ENCODE data around the gene RNF2.

RNF2 gene

DNA sequence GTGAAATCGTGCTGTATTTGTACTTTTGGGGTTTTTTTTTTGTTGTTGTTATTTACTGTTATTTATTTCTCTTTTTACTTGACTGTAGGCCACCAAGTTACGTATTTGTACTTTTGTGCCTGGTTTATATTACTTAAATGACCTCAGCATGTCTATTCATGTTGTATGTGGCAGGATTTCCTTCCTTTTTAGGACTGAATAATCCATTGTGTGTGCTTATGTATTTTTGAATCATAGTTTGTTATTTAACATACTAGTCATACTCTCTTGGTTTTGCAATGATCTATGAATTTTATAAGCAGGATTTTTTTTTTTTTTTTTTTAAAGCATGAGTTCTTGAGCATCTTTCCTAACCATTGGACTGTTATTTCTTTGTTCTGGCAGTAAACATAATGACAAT, 51.2 kb downstream of the RNF2 start:
- DNase-seq (ENCODE audit: low read depth), result peak; percentile 16

DNA sequence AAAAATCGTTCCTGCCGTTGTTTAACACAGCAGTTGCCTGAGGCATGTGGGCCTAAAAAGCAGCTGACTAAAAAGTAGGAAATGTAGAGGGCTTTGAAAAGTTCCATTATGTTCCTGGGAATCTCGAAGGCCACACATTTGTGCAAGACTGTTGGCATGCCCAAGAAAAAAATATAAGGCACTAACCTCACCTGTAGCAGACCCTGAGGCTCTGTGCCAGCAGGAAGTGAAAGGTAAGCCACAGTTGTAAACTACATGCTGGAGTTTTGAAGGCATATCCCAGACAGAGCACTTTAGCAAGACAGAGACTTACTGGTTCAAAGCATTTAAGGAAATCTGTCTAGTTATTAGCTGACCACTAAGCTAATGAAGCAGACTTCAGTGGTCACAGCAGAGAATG, 58.7 kb downstream of the RNF2 start:
- DNase-seq (ENCODE audit: low read depth), result no peak

DNA sequence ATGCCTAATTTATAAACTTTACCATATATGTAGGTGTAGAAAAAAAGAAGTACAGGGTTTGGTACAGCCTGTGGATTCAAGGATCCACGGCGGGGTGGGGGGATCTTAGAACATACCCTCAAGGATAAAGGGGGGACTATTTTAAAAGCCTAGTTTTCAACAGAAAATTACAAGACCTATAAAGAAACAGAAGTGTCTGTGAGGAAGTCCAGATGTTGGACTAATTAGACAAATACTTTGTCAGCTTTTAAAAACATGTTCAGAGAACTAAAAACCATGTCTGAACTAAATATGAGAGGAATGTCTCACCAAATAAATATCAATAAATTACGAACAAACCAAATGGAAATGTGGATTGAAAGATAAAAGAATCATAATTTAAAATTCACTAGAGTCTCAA, 59.8 kb downstream of the RNF2 start:
- DNase-seq (ENCODE audit: low read depth), result no peak

DNA sequence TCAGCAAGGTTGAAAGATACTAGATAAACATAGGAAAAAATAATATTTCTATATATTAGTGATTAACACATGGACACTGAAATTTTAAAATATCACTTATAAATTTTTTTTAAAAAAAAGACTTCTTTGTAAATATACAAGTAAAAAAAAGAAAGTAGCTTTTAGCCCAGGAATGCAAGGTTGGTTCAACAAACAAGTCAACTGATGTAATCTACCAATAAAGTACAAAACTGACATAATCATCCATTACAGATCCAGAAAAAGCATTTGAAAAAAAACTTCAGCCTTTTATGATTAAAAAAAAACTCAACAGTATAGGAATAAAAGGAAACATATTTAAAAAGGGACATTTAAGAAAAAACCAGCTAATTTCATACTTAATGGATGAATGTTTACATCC, 63.0 kb downstream of the RNF2 start:
- DNase-seq (ENCODE audit: low read depth), result no peak

DNA sequence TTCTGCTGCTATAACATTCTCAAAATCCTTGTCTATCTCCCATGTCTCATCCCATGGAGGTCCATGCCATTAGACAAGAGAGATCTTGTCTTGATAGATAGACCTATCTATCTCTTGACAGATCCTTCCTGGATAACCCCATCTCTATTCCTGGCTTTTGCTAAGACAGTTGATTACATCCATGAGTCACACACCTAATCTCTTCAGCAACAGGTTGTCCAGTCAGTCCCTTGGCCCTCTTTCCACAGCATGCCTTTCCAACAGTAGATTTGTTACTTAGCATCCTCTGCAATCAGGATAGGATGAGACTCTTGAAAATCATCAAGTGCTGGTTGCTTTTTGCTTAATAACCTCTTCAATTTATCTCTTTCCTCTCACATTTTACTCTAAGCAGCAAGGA, 64.8 kb downstream of the RNF2 start:
- no peak for DNase-seq (ENCODE audit: low read depth)

DNA sequence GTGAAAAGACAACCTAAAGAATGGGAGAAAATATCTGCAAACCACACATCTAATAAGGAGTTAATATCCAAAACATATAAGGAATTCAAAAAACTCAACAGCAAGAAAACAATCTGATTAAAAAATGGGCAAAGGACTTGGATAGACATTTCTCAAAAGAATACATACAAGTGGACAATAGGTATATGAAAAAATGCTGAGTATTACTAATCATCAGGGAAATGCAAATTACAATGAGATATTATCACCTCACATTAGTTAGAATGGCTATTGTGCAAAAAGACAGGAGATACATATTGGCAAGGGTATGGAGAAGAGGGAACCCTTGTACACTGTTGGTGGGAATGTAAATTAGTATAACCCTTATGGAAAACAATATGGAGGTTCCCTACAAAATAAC, 66.5 kb downstream of the RNF2 start:
- no peak for DNase-seq (ENCODE audit: low read depth)

DNA sequence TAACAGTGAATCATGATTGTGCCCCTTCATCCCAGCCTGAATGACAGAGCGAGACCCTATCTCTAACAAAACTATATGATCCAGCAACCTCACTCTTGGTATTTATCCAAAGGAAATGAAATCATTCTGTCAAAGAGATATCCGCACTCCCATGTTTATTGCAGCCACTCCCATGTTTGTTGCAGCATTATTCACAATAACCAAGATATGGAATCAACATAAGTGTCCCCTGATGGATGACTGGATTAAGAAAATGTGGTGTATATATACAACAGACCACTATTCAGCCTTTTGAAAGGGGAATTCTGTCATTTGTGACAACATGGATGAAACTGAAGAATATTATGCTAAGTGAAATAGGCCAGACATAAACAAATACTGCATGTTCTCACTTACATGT, 67.0 kb downstream of the RNF2 start:
- no peak for DNase-seq (ENCODE audit: low read depth)

DNA sequence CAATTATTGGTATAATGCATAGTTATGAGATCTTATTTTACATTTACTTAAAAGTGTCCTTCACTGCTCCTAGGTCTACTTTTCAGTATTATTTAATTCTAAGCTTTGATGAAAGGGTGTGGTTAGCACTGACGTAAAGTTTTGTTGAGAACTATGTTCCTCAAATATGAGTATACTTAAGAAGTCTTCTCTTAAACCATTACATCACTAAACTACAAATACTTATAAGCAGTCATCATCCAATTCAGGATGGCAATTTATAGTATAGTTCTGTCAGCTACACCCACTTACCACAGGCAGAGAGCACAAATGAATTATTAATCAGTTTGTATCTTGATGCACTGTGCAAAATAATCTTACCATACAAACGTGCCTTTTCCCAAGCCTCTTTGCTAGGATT, 84.3 kb downstream of the RNF2 start:
- no peak for DNase-seq (ENCODE audit: low read depth)

DNA sequence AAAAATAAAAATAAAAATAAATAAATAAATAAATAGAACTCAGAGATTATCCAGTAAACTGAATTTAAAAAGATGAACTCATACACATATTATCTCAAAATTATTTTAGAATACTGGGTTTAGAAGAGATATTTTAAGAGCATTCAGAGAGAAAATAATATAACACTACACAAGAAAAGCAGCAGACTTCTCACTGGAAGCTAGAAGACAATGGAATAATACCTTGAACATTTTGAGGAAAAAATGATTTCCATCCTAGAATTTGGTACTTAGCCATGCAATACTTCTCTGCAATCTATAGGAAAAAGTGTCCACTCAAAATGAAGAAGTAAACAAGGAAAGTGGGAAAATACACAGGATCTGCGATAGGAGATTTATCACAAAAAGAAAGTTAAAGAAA, 87.2 kb downstream of the RNF2 start:
- no peak for DNase-seq (ENCODE audit: low read depth)

DNA sequence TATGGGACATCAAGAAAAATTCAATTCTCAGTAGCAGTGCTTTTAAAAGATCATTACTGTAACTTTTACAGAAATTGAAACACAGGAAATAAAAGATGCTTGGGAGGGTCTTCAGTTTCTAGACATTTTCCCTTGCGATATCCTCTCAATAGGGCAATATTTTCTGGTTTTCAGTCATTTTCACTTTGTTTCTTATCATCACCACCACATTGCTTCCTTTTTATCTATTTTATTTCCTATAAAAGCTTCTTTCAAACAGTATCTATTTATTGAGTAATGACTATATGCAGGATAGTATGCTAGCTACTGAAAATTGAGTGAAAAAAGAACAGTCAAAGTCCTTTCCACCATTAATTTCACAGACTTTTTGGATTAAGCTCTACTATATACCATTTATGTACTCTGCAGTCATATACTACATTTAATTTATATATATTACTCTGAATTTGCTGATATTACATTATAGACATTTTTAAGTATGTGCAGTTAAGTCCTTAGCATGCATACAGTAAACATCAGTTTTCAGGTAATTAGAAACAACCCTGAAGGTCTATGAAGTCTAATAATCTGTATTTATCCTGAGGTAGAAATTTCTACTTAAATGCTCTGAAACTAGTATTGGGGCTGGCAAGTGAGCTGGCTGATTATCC, 92.7 kb downstream of the RNF2 start:
- DNase-seq (ENCODE audit: low read depth), result no peak

DNA sequence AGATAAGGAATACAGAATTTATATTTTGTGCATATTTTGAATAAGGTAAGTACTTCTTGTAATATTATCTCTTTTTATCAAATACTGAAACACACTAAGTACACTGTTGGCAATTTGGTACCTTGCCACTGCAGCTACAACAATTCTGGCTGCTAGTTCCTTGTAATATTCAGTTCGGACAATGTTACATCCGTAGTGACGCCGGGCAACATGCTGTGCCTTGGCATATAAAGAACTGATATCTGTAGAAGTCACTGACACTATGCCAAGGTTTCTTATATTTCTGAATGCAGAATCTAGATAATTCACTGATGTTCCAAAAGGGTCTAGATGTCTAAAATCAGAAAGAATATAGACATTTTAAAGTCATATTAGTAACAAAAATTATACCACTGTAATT, 93.9 kb downstream of the RNF2 start:
- no peak for DNase-seq (ENCODE audit: low read depth)

DNA sequence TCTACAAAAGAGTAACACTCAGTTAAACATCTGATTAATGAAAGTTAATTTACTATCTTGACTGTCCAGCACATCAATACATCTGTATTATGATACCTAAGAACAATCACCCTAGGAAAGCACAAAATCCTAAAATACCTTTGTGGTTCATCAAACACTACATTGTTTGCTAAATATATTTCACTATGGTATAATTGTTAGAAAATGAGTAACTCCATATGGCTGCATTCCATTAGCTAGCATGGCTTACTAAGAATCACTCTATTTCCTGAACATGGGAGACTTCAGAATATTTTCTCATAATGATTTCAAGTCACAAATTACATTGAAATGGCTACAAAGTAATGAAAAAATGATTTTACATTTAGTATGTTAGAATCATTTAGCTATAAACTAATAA, 98.9 kb downstream of the RNF2 start:
- peak; percentile 49 for DNase-seq (ENCODE audit: low read depth)

DNA sequence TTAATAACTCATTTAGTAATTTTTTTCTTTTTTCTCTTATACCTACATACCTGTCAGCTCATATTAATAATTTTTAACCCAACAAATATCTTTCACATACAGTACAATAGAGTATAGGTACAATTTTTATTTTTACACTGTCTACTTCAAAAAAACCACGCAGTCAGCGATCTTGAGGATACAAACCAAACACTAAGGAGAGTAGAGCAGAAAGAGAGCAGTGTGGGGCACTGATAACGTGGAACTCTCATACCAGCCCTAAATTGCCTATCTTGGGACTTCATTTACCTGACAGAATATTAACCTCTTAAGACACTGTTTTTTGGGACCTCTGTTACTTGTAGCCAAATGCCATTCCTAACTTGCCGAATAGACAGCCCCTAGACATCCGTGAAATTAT, 105.9 kb downstream of the RNF2 start:
- DNase-seq (ENCODE audit: low read depth), result no peak
